22Rv1 (cell line): ENCODE data around the gene TCERG1L.

ENCODE experiments used
- H3K27ac ChIP-seq: fragments of 450-650 bp; 2 replicates; pipeline ENCODE4 v1.5.1; 2017
- ZFX ChIP-seq: fragments of 450-650 bp; IDR thresholded peaks from 2 replicates; pipeline ENCODE4 v1.6.1; 2017; ENCODE audit warnings: antibody characterized with exemption, borderline replicate concordance
- TF ChIP-seq, protein P1 (sequence below): fragments of 450-650 bp; IDR thresholded peaks from 2 replicates; pipeline ENCODE4 v1.5.1; 2017; ENCODE audit warnings: mild to moderate bottlenecking

TCERG1L gene

DNA sequence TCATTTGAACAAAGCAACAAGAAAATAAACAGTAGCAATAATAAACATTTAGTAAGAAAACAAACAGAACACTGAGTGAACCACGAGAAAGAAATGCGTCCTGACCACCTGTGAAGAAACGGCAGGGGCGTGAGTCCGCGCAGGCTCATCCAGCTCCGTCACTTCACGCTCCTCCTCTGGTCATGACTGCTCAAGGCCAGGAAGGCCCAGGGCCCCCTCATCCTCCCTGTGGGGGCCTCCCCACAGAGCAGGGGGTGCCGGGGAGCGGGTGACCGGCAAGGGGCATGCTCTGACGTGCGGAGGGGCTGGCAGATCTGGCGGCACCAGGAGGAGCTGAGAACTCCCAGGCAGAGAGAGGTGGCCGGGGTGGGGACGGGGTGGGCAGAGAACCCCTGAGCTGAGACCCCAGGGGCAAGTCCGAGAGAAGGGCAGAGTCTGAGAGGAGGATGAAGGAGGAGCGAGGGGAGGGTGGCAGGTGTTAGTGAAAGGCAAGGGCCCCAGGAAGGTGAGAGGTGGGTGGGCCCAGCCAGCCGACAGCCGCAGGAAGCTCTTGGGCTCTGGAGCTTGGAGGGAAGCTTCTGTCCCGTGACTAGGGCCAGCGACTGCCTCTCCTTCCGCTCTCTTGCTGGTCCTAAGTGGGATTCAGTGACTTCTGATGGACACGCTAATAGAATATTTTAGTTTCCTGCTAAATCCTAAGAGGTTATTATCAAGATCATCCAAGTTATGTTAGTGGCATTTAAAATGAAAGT, 223.9 kb downstream of the TCERG1L start:
- no peak for TF ChIP-seq ZFX
- TF ChIP-seq, protein P1, sequence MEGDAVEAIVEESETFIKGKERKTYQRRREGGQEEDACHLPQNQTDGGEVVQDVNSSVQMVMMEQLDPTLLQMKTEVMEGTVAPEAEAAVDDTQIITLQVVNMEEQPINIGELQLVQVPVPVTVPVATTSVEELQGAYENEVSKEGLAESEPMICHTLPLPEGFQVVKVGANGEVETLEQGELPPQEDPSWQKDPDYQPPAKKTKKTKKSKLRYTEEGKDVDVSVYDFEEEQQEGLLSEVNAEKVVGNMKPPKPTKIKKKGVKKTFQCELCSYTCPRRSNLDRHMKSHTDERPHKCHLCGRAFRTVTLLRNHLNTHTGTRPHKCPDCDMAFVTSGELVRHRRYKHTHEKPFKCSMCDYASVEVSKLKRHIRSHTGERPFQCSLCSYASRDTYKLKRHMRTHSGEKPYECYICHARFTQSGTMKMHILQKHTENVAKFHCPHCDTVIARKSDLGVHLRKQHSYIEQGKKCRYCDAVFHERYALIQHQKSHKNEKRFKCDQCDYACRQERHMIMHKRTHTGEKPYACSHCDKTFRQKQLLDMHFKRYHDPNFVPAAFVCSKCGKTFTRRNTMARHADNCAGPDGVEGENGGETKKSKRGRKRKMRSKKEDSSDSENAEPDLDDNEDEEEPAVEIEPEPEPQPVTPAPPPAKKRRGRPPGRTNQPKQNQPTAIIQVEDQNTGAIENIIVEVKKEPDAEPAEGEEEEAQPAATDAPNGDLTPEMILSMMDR, result no peak

DNA sequence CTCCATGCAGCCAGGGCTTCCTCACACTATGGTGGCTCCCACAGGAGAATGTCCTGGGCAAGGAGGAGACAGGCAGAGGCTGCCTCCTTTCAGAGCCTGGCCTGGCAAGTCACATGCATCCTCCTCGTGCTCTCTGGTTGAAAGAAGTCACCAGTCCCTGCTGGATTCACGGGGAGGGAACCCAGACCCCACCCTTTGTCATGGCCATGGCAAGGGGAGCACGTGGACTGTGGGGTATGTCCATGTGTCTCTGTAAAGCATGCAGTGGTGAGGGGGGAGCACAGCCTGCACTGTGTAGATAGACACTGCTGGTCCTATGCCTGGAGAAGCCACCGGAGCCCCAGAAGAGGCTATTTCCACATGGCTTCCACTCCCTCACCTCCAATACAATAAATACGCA, 225.0 kb downstream of the TCERG1L start:
- TF ChIP-seq ZFX, result no peak
- TF ChIP-seq, protein P1, result no peak
- H3K27ac ChIP-seq, result no peak overlapping the region

More for the DNA sequence above, 223.9 kb downstream of the TCERG1L start:
- H3K27ac ChIP-seq, result no peak overlapping the region

DNA sequence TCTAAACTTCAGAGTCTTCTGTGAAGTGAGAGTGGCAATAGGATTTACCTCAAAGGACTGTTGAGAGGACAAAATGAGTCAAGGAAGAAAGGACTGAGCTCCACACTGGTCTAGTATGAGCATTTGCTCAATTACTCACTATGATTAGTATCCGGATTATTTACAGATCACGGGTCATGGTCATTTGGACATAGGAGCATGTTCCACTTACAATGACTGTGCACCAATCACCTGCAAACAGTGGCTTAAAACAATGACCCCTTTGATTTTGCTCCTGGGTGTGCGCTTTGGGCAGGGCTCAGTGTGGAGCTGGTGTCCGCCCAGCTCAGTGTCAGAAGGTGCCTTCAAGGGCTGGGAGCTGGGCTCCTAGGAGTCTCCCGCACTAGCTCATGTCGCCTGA, 225.4 kb downstream of the TCERG1L start:
- no peak for TF ChIP-seq ZFX
- TF ChIP-seq, protein P1, result no peak
- no peak overlapping the region for H3K27ac ChIP-seq

DNA sequence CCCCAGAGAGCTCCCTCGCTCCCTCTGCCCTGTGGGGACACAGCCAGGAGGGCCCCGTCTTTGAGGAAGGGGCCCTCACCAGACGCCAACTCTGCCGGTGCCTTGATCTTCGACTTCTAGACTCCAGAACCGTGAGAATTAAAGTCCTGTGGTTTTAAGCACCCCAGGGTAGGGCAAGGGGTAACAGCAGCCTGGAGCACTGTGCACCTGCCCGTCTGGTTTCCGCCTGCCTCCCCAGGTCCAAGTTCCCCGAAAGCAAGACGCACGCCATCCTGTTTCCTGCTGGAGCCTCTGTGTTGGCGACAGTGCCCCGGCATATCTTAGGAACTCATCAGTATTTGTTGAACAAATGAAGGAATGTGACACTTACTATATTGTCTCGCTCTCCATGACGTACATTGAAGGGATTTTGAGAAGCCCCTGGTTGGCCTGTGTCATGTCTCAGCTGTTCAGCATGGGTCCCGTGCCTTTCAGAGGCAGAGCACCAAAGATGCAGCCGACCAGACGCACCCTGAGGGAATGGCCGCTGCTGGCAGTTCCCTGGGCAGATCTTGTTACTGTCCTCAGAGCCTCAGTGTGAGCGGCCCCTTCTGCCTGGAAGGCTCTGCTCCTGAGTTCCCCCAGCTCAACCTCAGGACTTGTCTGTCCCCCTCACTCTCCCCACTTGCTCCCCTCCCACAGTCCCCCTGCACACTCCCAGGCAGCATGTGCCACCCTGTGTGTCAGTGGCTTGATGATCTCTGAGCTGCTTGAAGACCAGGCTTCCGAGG, 226.2 kb downstream of the TCERG1L start:
- no peak overlapping the region for H3K27ac ChIP-seq
- TF ChIP-seq, protein P1, result no peak
- no peak for TF ChIP-seq ZFX

DNA sequence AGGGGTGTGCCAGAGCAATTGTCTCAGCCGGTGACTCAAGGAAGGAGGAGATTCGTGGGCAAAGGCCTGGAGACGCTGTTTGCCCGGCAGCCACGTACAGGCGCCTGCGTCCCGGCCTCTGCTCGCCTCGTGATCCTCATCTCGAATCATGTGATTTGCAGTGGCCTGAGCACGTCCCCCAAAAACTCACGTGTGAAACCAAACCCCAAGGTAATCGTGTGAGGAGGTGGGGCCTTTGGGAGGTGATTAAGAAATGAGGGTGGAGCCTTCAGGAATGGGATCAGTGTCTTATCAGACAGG, 226.8 kb downstream of the TCERG1L start:
- H3K27ac ChIP-seq, result no peak overlapping the region
- no peak for TF ChIP-seq ZFX
- TF ChIP-seq, protein P1, result no peak

DNA sequence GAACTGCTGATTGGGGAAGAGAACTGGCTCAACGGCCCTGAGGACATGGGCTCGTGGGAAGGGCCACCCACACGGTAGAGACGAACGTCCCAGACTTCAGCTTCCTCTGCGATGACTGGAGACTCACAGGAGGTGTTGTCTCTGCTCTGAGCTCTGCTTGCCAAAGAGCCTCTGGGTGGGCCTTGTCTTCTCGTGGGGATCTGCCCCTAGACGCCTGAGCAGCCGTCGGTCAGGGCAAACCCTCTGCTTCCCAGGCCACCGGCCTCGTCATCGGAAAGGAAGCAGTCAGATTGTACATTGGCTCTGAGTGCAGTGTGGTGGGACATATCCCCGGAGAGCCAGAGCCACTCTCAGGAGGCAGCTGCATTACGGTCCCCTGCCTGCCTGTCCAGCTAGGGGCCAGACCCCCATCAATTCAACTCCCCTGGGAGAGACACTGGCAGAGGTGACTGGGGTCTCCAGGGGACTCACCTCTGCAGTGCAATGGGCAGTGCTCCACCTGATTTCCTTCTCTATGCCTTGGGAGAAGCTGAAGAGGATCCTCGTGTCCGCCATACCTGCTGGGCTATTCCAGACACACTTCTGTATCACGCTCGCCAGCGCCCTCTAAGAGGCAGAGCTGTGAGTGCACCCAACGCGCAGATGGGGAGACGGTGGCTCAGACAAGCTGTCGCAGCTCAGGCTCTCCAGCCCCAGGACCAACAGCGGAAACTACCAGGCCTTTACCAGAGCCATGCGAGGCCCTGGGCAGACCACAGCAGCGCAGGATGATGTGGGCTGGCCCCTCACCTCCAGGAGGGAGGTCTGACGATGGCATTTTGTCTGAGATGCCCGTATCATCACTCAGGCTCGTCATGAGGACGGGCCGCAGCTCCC, 227.4 kb downstream of the TCERG1L start:
- H3K27ac ChIP-seq, result no peak overlapping the region
- no peak for TF ChIP-seq ZFX
- TF ChIP-seq, protein P1, result peak; percentile 42
